Neutrophil (primary cell): ENCODE data around the gene TAB2.

Source experiments
- H3K27ac ChIP-seq: fragments of 200-600 bp; sonication (generic); 2 replicates; pipeline ENCODE4 v1.5.1; 2016; ENCODE audit warnings: mild to moderate bottlenecking, moderate library complexity
- H3K27me3 ChIP-seq: fragments of 200-600 bp; sonication (generic); 2 replicates; pipeline ENCODE4 v1.6.0; 2016; ENCODE audit warnings: mild to moderate bottlenecking
- H3K36me3 ChIP-seq: fragments of 200-600 bp; sonication (generic); 2 replicates; pipeline ENCODE4 v1.5.1; 2017
- H3K4me1 ChIP-seq, 2 experiments: fragments of 200-600 bp in 1 of 2; sonication (generic) in 1 of 2; 1 replicate in 1 of 2; 2 replicates in 1 of 2; pipeline versions ENCODE4 v1.5.1 to v1.6.1; 2013 to 2016; ENCODE audit warnings: low read depth in 1 of 2, low read length in 1 of 2, mild to moderate bottlenecking in 1 of 2, moderate library complexity in 1 of 2; ENCODE audit not compliant: control insufficient read depth in 1 of 2, insufficient read depth in 1 of 2
- H3K4me3 ChIP-seq, 2 experiments: fragments of 200-600 bp in 1 of 2; sonication (generic) in 1 of 2; 1 replicate in 1 of 2; 2 replicates in 1 of 2; pipeline ENCODE4 v1.5.1; 2013 to 2016; ENCODE audit warnings: low read depth in 1 of 2, low read length in 1 of 2, mild to moderate bottlenecking in 1 of 2, moderate library complexity in 1 of 2
- H3K9me3 ChIP-seq: fragments of 200-600 bp; sonication (generic); 2 replicates; pipeline ENCODE4 v1.5.1; 2016
- TF ChIP-seq, protein P1 (sequence below): fragments of 200-600 bp; sonication (generic); IDR thresholded peaks from 2 replicates; pipeline ENCODE4 v1.5.1; 2016; ENCODE audit warnings: antibody characterized with exemption

The TAB2 gene

DNA sequence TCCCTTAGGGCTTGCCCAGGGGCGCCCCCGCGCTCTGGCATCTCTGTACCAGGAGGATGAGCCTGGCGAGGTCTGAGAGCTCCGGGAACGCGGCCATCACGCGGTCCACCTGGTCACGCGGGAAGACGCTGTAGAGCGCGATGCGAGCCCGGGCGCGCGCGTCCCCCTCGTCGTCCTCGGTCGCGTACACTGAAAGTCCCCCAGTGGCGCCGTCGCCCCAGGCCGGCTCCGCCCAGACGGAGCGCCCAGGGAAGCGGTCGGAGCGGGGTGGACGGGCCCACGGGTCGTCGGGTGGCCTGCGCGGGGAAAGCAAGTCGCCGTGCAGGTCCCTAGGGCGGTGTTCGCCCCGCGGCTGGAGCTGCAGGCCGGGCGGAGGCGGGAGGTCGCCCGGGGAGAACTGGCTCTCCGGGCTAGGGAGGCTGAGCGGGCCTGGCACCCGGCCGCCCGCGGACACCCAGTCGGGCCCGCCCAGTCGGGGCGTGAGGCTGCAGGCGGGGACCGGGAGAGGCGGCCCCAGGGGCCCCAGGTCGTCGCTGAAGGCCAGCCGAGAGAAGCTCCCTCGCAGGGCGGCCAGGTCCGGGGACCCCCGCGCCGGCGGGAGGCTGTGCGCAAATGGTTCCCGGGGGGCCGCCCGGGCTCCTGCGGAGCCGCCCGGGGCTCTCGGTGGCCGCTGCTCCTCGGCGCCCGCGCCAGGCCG lies 133.3 kb downstream of the TAB2 start:
- Histone ChIP-seq H3K27ac (no peak overlapping the region), H3K27me3 (peaks cover 43% of the 10 kb centered on the region), H3K9me3 (no peaks in the 10 kb centered on the region), H3K4me3 (peak overlapping the region in 1 of 2 experiments; percentile 28), H3K36me3 (no peaks in the 10 kb centered on the region), H3K4me1 (peaks cover 5 to 9% of the 10 kb centered on the region in 2 experiments)
- TF ChIP-seq, protein P1, sequence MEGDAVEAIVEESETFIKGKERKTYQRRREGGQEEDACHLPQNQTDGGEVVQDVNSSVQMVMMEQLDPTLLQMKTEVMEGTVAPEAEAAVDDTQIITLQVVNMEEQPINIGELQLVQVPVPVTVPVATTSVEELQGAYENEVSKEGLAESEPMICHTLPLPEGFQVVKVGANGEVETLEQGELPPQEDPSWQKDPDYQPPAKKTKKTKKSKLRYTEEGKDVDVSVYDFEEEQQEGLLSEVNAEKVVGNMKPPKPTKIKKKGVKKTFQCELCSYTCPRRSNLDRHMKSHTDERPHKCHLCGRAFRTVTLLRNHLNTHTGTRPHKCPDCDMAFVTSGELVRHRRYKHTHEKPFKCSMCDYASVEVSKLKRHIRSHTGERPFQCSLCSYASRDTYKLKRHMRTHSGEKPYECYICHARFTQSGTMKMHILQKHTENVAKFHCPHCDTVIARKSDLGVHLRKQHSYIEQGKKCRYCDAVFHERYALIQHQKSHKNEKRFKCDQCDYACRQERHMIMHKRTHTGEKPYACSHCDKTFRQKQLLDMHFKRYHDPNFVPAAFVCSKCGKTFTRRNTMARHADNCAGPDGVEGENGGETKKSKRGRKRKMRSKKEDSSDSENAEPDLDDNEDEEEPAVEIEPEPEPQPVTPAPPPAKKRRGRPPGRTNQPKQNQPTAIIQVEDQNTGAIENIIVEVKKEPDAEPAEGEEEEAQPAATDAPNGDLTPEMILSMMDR = no peak

DNA sequence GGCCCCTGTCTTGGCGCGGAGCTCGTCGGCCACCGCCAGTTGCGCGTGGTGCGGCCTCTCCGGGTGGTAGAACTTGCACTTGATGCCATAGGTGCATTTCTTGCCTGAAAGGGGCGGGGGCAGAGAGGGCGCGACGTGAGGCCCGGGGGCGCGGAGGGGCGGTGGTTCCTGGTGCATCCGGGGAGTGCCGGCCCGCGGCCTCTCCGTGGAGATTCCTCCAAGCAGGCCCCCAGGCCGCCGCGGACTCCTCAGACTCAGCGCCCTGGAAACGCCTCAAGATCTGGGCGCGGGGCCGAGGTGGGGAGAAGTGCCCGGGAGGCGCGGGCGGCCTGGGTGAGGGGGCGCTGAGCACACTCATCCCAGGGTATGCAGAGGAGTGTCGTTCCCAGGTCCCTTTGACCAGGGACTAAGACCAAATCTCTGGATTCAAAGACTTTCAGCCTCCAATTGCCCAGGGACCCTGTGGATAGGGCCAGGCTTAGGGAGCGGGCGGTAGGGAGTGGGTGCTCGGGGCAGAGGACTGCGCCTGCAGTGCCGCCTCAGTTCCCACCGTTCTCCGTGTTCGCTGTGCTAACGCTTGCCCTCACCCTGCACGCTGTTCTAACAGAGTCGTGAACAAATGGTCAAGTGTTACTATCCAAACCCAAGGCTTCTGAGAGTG lies 134.0 kb downstream of the TAB2 start:
- TF ChIP-seq, protein P1 = no peak
- peaks cover 43% of the 10 kb centered on the region for H3K27me3 ChIP-seq
- H3K4me1 ChIP-seq = peaks cover 5 to 9% of the 10 kb centered on the region in 2 experiments
- no peaks in the 10 kb centered on the region for H3K9me3 ChIP-seq
- H3K4me3 ChIP-seq = no peak overlapping the region
- H3K27ac ChIP-seq = no peak overlapping the region
- H3K36me3 ChIP-seq = no peaks in the 10 kb centered on the region

DNA sequence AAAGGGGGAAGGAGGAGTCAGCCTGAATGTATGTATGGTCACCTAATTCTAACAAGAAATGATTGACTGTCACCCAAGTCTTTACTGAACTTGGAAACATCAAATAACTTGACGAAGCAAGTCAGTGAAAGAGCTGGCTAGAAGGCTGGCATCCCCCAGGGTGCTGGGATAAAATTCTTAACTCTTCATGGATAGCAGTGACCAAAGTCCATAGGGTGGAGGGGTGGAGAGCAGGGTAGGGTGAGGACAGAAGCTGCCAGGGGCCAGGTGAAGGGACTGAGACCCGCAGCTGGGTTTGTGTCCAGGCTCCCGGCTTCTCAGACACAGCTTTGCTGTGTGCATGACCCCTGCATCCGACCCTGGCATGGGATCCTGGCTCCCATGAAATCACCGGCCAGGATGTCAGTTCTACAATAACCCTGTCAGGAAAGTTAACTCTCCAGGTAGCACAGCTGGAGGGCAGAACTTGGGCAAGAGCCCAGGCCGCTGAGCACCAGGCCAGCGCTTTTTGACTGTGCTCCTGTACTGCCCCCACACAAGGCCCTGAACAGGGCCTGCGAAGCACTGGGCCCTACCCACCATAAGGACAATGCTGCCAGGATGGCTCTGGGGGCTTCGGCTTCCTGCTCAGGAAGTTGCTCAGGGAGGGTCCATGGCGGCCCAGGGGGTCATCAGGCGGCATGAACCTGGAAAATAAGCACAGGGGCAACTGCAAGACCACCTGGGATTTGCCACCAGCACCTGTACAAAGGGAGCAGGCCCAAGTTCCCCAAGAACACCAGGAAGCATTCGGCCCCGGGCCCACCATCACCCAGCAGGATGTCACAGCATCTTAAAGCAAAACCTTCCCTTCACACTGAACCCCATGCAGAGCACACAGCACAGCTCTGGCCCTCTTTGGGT lies 134.8 kb downstream of the TAB2 start:
- Histone ChIP-seq H3K27me3 (peaks cover 43% of the 10 kb centered on the region), H3K4me3 (no peak overlapping the region), H3K27ac (no peak overlapping the region), H3K4me1 (peaks cover 5 to 9% of the 10 kb centered on the region in 2 experiments), H3K9me3 (no peaks in the 10 kb centered on the region), H3K36me3 (no peaks in the 10 kb centered on the region)
- TF ChIP-seq, protein P1 = no peak

DNA sequence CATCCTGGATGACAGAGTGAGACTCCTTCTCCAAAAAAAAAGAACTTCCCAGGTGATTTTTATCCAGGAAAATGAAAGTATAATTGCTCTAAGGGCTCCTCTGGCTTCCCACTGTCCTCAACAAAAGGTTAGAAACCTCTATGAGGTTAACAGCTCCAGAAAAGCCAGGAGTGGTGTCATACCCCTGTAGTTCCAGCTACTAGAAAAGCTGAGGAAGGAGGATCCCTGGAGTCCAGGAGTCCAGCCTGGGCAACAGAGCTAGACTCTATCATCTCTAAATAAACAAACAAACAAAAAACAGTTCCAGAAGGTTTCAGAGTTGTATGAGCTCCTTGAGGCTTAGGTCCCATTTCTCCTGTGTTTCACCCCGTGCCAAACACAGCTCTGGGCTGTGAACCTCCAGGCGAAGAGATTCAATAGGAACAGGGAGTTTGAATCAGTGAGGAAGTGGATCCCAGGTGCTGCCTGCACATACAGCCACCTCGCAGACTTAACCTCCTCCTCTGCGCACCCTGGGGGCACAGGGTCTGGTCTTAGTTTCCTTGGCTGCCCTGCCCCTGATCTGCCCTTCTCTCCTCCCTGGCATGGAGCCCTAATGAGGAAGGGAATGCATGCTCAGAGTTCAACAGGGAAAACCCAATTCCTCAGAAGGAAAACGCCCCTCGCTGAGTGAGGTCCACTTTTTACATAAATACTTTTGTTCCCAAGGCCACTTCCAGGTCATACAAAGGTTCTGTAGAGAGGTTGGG lies 136.3 kb downstream of the TAB2 start:
- Histone ChIP-seq H3K4me1 (peaks cover 5 to 9% of the 10 kb centered on the region in 2 experiments), H3K4me3 (no peak overlapping the region), H3K36me3 (no peaks in the 10 kb centered on the region), H3K27ac (no peak overlapping the region), H3K9me3 (no peaks in the 10 kb centered on the region), H3K27me3 (peaks cover 43% of the 10 kb centered on the region)
- TF ChIP-seq, protein P1 = no peak

DNA sequence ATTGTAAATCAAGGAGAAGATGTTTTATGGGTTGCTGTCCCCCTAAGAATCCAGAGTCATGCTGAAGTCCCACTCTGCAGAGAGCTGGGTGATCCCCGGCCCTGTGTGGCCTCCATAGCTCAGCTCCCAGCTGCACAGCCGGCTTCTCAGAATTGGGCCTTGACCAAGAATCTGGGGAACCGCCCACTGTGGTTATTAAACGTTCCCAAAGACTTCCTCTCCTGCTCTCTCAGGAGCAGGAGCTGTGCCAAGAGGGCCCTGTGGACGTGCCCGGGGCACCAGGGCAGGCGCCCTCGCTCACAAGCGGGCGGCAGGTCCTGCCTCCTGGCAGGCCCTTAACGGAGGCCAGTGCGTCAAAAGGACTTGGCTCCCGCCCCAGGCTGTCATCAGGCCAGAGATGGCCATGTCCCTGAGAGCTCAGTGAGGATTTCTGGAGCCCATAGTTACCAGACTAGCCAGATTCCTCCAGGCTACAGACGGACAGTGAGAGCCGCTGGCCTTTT lies 136.9 kb downstream of the TAB2 start:
- Histone ChIP-seq H3K9me3 (no peaks in the 10 kb centered on the region), H3K36me3 (no peaks in the 10 kb centered on the region), H3K27ac (no peak overlapping the region), H3K4me3 (no peak overlapping the region), H3K27me3 (peaks cover 43% of the 10 kb centered on the region), H3K4me1 (peaks cover 5 to 9% of the 10 kb centered on the region in 2 experiments)
- TF ChIP-seq, protein P1 = no peak
